HG02642 (cell line): ENCODE measurements around the gene NFASC.

Experiments
- ATAC-seq: cut with Tn5 transposase; IDR thresholded peaks from one replicate; pipeline ENCODE4 v1.9.1; 2021; ENCODE audit warnings: mild to moderate bottlenecking; ENCODE audit not compliant: unreplicated experiment, poor library complexity

NFASC gene

GRCh38 chr1:205053296-205053695, 182.6 kb downstream of the NFASC start:
- no peak for ATAC-seq

GRCh38 chr1:205054013-205054412, 183.4 kb downstream of the NFASC start:
- ATAC-seq = no peak

- no peak for ATAC-seq
Observed at GRCh38 chr1:205056188-205056611, 185.5 kb downstream of the NFASC start.

- no peak for ATAC-seq
Observed at GRCh38 chr1:205056956-205057568, 186.4 kb downstream of the NFASC start.

GRCh38 chr1:205057808-205058575, 187.3 kb downstream of the NFASC start:
- ATAC-seq = no peak

GRCh38 chr1:205058853-205059252, 188.2 kb downstream of the NFASC start:
- no peak for ATAC-seq

GRCh38 chr1:205059660-205060059, 189.0 kb downstream of the NFASC start:
- ATAC-seq = no peak

GRCh38 chr1:205060746-205061145, 190.1 kb downstream of the NFASC start:
- ATAC-seq = no peak

GRCh38 chr1:205061227-205061626, 190.6 kb downstream of the NFASC start:
- no peak for ATAC-seq

GRCh38 chr1:205061665-205062069, 191.0 kb downstream of the NFASC start:
- no peak for ATAC-seq

GRCh38 chr1:205062319-205062718, 191.7 kb downstream of the NFASC start:
- no peak for ATAC-seq

- ATAC-seq = no peak
Observed at GRCh38 chr1:205062895-205063294, 192.2 kb downstream of the NFASC start.

- ATAC-seq = no peak
Observed at GRCh38 chr1:205064301-205064700, 193.6 kb downstream of the NFASC start.

- ATAC-seq = no peak
Observed at GRCh38 chr1:205064741-205065316, 194.2 kb downstream of the NFASC start.

- ATAC-seq = no peak
Observed at GRCh38 chr1:205065666-205066065, 195.0 kb downstream of the NFASC start.

GRCh38 chr1:205066141-205066818, 195.6 kb downstream of the NFASC start:
- no peak for ATAC-seq

GRCh38 chr1:205067031-205067430, 196.4 kb downstream of the NFASC start:
- no peak for ATAC-seq

- no peak for ATAC-seq
Observed at GRCh38 chr1:205068001-205068400, 197.3 kb downstream of the NFASC start.

- no peak for ATAC-seq
Observed at GRCh38 chr1:205068457-205069040, 197.9 kb downstream of the NFASC start.

GRCh38 chr1:205069371-205070125, 198.9 kb downstream of the NFASC start:
- ATAC-seq = no peak
